Left colon (tissue), 2 donors: ENCODE data around the gene NOC3L. TPM values are rescaled to one million over a fixed set of nuclear protein-coding genes. Genes with fewer than 3 reads are reported as not detected.
"Not testable (repeated sequence)": the region's sequence is repeated elsewhere in the genome, so short reads cannot be mapped to it uniquely, and the experiment has no call there.

ENCODE experiments used
- ATAC-seq: fragments of 200-7000 bp; cut with Tn5 transposase; one replicate; pipeline ENCODE4 v1.9.1; 2020; ENCODE audit warnings: mild to moderate bottlenecking, moderate library complexity
- DNase-seq, 2 donors: peaks; one replicate each; pipeline ENCODE4 v3.0.0-alpha.2; 2020
- intact Hi-C, 2 donors: fragments of 100-400 bp; cut with DNase I in 1 of 2; cut with micrococcal nuclease in 1 of 2; formaldehyde crosslinking; loops; one replicate each; pipeline versions ENCODE4 v1.11.2 to v1.14.0; 2022; cut with DNase I, micrococcal nuclease
- long read RNA-seq: library from polyadenylated mRNA; unstranded; transcript quantifications from one replicate; pipeline ENCODE4 v2.0.0, GENCODE V29; 2021
- total RNA-seq, 2 donors: library from RNA; stranded (reverse); fragmentation: NEBNext Ultra II Directional; extraction: Animal tissue kit (Norgen Biotek cat#: 25700); gene quantifications; one replicate each; pipeline ENCODE4 v1.2.1, GENCODE V29; 2021
- donor health status: DM: no; HTN: no; CAD: no.
- donor health status: DM: yes; HTN: yes; CAD: no.

The NOC3L gene, protein sequence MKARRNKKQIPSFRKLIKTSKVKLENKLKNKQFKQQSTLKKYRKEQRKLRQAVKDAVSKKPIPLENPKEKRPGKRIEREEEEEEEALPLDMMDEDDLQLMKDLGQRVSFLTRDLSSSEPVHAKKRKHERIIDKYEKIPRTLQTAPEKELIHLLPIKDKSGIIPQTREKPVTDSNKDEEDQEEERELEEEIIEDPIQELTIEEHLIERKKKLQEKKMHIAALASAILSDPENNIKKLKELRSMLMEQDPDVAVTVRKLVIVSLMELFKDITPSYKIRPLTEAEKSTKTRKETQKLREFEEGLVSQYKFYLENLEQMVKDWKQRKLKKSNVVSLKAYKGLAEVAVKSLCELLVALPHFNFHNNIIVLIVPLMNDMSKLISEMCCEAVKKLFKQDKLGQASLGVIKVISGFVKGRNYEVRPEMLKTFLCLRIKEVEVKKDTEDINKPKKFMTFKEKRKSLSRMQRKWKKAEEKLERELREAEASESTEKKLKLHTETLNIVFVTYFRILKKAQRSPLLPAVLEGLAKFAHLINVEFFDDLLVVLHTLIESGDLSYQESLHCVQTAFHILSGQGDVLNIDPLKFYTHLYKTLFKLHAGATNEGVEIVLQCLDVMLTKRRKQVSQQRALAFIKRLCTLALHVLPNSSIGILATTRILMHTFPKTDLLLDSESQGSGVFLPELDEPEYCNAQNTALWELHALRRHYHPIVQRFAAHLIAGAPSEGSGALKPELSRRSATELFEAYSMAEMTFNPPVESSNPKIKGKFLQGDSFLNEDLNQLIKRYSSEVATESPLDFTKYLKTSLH
- total RNA-seq, result 1 to 10 TPM; 6.3 to 6.6 TPM
- long read RNA-seq, transcript NOC3L-201 (21 exons, 3,455 nt), result major isoform, 5 of 12 reads
- long read RNA-seq, partial matches to known transcripts, result 5 of 12 reads
- long read RNA-seq, other reads (novel, unspliced or antisense), result 1 of 12 reads

DNA sequence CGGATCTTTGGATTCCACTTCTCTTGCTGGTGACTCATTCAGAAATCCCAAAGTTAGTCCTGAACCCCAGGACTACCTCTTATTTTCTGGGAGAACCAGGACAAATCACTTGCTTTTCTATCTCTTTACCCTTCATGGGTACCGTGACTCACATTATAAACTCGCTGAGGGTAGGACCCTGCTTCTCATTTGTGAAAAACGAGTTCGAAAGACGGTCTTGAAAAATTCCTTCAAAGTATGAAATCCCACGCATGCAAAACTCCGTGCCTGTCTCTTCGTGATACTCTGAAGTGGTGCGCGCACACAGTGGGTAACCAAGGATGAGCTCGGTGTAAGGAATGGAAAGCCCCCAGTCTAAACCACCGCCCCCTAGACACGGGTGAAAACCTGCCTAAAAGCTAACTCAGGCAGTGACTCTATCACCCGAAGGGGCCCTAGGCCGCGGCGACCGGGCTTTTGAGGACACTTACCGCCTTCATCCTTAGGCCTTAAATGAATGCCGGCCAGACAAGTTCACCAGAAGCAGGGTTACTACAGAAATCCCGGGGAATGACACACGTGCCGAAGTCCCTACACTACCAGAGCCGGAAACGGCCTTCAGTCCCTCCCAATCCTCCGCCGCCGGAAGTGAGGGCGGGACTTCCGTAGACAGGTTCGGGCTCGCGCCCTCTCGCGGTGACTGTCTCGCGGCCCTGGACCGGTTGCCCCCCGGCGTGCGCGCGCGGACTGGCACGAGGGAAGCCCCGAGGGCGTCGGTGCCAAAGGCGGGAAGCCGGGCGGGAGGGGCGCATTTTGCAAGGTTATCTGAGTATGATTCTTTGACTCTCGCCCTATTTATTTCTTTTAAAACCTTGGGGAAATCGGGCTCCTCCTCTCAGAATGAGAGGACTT lies at the start of gene NOC3L:
Gene NOC3L, minus strand, starts transcription at position 580 of the 891 bp plus-strand sequence. Its CDS starts 101 bp downstream, at position 479.
- ATAC-seq (peak; percentile 99), DNase-seq (peak; percentile 97 to 99)
- intact Hi-C loops, result loop anchor here in 1 of 2 donors (5.0 to 10.0 kb wide), 2 partner anchors 40 to 82 kb away; partner anchors contain the start of gene TBC1D12

GRCh38 chr10:94412449-94412848 lies 49.7 kb upstream of the NOC3L start:
- DNase-seq (no peak), ATAC-seq (no peak)
- intact Hi-C loops, result no loop called here

- DNase-seq (no peak), ATAC-seq (no peak)
- intact Hi-C loops, result no loop called here
These were observed 48.6 kb upstream of the NOC3L start for GRCh38 chr10:94411304-94411703.

DNA sequence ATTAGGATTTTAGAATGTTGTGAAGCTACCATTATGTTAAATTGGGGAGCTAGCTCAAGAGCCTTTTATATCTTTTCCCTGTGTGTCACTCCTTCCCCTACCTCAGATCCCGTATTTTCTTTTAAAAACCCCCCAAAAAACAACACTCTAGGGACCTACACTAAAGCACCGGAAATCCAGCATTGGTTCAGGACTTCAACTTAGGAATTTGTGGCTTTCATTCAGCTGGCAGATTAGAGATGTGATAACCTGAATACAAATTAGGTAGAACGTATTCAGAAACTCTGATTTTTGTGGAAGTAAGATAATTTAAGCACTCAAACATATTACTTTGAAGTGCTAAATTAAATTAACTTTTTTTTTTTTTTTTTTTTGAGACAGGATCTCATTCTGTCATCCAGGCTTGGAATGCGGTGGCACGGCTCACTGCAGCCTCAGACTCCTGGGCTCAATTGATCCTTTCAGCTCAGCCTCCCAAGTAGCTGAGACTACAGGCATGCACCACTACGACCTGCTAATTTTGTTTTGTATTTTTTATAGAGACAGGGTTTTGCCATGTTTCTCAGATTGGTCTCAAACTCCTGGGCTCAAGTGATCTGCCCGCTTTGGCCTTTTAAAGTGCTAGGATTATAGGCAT lies 46.4 kb upstream of the NOC3L start:
- intact Hi-C loops, result no loop called here
- DNase-seq, result no peak
- ATAC-seq, result no peak

- intact Hi-C loops, result no loop called here
- DNase-seq, result no peak
- no peak for ATAC-seq
These were observed 44.9 kb upstream of the NOC3L start for GRCh38 chr10:94407668-94408067.

DNA sequence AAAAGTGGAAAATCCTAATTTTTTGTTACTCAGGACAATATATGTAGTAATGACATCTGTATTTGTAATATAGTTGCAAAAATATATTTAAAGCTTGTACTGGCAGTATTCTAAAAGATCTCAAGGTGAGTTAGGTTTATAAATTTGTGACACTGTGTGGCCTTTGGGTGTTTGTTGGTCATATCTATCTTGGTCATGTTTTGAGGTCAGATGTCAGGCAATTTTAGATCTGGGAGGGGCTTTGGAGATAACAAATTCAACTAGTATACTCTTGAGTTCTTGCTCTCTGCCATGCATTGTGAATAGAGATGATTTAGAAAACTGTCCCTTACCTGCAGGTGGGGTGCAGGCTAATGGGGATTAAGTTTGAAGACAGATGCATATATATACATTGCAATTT lies 42.7 kb upstream of the NOC3L start:
- ATAC-seq (no peak), DNase-seq (no peak)
- intact Hi-C loops, result no loop called here

DNA sequence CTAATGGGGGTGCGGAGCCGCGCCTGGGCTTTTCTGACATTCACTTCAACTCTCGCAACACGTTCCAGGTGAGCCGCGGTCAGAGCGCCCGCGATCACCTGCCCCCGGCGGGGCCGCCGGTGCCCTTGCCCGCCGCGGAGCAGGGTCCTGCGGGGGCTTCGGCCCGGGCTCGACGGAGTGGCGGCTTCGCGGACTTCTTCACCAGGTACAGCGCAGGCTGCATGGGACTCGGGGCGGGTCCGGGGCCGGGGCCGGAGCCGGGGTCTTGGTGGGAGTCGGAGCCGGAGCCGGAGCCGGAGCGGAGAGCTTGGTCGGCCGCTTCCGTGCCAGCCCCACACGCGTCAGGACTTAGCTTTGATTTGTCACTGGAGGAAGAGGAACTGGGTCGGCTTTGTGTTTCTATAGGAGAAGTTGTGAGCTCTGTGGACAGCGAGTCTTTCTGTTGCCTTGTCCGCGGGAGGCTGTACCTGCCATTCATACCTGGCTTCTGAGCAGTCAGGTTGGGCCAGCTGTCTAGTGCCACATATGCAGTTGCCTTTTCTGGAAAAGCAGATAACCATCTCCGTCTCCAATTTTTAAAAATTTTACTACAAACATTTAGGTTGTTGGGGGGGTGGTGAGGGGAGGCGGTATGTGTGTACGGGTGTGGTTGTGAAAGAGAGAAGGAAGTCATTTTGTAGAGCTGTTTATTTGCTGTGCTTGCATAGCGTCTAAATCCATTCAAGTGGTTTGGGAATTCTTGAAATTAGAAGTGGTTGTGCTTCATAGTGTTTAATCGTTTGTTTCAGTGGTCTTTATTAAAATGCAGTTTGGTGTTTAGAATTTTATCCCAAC lies 40.9 kb upstream of the NOC3L start:
- ATAC-seq (peak; percentile 65), DNase-seq (peak; percentile 69 to 75)
- intact Hi-C loops, result loop anchor here in 1 of 2 donors (5.0 kb wide), 1 partner anchor 41 kb away; the partner anchor contains the start of gene NOC3L

DNA sequence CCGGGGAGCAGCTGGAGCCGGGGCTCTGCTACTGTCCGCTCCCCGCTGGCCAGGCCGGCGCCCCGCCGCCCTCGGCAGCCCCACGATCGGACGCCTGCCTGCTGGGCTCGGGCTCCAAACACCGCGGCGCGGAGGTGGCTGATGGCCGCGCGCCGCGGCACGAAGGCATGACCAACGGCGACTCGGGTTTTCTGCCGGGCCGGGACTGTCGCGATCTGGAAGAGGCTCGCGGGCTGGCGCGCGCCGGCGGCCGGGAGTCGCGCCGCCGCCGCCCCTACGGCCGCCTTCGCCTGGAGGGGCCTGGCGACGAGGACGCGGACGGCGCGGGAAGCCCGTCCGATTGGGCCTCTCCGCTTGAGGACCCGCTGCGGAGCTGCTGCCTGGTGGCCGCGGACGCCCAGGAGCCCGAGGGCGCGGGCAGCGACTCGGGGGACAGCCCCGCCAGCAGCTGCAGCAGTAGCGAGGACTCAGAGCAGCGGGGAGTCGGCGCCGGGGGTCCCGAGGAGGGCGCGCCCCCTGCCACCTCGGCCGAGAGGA lies 40.2 kb upstream of the NOC3L start:
- intact Hi-C loops, result loop anchor here in 1 of 2 donors (5.0 kb wide), 1 partner anchor 41 kb away; the partner anchor contains the start of gene NOC3L
- peak in 1 of 2 donors; percentile 52 for DNase-seq
- peak; percentile 34 for ATAC-seq

DNA sequence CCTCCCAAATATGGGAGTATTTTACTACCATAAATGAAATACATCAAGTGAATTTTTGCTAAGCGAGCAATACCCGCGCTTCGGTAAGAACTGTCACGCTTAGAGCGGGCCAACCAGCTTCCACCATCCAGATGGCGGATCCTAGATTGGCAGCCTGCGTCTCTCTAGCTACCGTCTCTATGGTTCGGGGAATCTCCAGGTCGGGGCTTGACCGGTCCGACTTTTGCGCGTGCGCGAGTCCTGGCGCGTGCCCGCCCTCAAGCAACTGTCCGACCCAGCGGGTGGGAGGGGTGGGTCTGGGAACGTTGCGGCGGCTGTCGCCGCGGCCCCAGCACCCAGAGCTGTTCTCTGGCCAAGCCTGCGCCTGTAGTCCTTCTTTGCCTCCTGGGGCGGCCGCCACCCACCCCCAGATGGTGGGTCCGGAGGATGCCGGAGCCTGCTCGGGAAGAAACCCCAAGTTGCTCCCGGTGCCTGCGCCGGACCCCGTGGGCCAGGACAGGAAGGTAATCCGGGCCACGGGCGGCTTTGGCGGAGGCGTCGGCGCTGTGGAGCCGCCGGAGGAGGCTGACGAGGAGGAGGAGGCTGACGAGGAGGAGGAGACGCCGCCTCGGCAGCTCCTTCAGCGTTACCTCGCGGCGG lies 39.6 kb upstream of the NOC3L start, which contains the start of gene TBC1D12:
Gene TBC1D12, plus strand, starts transcription at position 338 of the 639 bp plus-strand sequence. Its CDS starts 73 bp downstream, at position 411.
- DNase-seq, result peak; percentile 96 to 97
- intact Hi-C loops, result loop anchor here in 1 of 2 donors (5.0 kb wide), 1 partner anchor 40 kb away; the partner anchor contains the start of gene NOC3L
- peak; percentile 88 for ATAC-seq

DNA sequence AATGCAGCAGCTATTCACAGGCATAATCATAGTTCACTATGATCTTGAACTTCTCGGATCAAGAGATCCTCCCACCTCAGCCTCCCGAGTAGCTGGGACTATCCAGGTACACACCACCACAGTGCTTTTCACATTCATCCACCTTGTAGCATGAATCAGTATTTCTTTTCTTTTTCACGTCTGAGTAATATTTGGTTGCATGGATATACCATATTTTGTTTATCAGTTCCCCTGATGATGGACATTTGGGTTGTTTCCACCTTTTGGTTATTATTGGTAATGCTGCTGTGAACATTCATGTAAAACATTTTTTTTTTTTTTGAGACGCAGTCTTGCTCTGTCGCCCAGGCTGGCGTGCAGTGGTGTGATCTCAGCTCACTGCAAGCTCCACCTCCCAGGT lies 36.0 kb upstream of the NOC3L start:
- ATAC-seq, result no peak
- intact Hi-C loops, result no loop called here
- DNase-seq, result no peak

- ATAC-seq (no peak), DNase-seq (no peak)
- intact Hi-C loops, result no loop called here
These were observed 35.0 kb upstream of the NOC3L start for GRCh38 chr10:94397549-94398370.

- intact Hi-C loops, DNase-seq, ATAC-seq: not testable (repeated sequence)
These were observed 29.4 kb upstream of the NOC3L start for GRCh38 chr10:94392117-94392516.

- intact Hi-C loops, result not testable (repeated sequence)
These were observed 23.0 kb upstream of the NOC3L start for GRCh38 chr10:94385733-94386132.

DNA sequence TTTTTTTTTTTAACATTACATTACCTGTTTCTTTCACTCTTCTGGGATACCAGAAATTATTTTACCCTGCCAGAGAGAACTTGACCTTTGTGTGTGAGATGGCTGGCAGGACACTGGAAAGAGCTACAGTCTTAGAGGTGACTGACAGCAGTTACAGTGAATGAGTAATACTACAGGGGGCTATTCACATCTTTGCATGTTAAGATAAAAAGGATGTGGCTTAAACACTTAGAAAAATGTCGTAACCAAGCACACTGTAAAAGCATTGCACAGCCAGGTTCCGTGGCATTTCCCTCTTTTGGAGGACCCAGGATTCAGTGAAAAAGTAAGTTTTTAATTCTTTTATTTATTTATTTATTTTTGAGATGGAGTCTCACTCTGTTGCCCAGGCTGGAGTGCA lies 20.8 kb upstream of the NOC3L start:
- DNase-seq (no peak), ATAC-seq (peak; percentile 39)
- intact Hi-C loops, result no loop called here

More at GRCh38 chr10:94385733-94386132, 23.0 kb upstream of the NOC3L start:
- DNase-seq, ATAC-seq: not testable (repeated sequence)

GRCh38 chr10:94376865-94377264 lies 14.1 kb upstream of the NOC3L start:
- intact Hi-C loops, result no loop called here
- no peak for DNase-seq
- no peak for ATAC-seq
